ENCODE measurements around the gene BRD9.

DNA sequence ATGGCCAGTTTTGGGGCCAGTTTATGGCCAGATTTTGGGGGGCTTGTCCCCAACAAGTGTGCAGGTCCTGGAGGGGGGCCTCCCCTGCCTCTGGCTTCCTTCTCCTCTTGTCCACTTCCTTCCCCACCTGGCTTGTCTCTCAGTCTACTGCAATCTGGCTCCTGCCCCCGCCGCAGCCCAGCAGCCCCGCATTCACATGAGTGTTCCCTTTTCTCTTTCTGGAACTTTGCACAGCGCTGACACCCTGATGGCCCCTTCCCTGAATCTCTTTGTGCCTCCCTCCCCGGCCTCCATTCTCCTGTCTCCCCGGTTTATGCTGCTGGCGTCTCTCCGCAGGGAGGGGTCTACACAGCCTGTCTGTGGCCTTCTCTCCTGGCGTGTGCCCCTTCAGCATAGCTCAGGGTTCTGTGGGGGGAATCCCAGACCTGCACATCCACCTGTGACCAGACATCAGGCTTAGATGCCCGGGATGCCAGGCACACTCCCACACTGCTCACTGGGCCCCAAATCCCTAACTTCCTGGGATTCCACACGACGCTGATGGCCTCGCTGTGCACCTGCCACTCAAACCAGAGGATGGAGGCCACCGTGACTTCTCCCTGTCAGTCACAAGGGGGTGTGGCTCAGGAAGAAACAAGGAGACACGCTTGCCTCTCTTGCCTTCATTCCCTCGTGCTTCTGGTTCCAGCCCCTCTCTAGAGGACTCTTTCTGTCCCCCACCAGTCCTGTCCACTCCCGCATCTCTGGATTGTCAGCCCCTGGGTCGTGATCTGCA, 17.6 kb upstream of the BRD9 start:
- TF ChIP-seq, protein P1, sequence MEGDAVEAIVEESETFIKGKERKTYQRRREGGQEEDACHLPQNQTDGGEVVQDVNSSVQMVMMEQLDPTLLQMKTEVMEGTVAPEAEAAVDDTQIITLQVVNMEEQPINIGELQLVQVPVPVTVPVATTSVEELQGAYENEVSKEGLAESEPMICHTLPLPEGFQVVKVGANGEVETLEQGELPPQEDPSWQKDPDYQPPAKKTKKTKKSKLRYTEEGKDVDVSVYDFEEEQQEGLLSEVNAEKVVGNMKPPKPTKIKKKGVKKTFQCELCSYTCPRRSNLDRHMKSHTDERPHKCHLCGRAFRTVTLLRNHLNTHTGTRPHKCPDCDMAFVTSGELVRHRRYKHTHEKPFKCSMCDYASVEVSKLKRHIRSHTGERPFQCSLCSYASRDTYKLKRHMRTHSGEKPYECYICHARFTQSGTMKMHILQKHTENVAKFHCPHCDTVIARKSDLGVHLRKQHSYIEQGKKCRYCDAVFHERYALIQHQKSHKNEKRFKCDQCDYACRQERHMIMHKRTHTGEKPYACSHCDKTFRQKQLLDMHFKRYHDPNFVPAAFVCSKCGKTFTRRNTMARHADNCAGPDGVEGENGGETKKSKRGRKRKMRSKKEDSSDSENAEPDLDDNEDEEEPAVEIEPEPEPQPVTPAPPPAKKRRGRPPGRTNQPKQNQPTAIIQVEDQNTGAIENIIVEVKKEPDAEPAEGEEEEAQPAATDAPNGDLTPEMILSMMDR (conservative IDR thresholded peaks at IDR 0.05 in 1 of 2, IDR thresholded peaks at IDR 0.05 in 1 of 2; ENCODE audit: low read depth in 1 of 2, low read length in 2 of 2), result no peak
- no peak for TF ChIP-seq EZH2 (IDR thresholded peaks at IDR 0.05; ENCODE audit: low read length, missing control alignments)

Measured in fibroblast of lung (primary cell).